Muscle layer of colon (tissue), 2 donors: ENCODE results near the gene IFRD1.

ENCODE experiments used
- H3K27ac ChIP-seq: one replicate; pipeline ENCODE4 v1.7.0; 2013; ENCODE audit warnings: low read depth, mild to moderate bottlenecking, low read length, moderate library complexity
- H3K27me3 ChIP-seq, 2 donors: one replicate each; pipeline ENCODE4 v1.7.0; 2013; ENCODE audit warnings: low read length in 2 of 2, mild to moderate bottlenecking in 2 of 2; ENCODE audit not compliant: insufficient read depth in 2 of 2, control insufficient read depth in 1 of 2
- H3K36me3 ChIP-seq: one replicate; pipeline ENCODE4 v1.7.0; 2013; ENCODE audit warnings: mild to moderate bottlenecking, low read length; ENCODE audit not compliant: insufficient read depth
- H3K4me1 ChIP-seq: one replicate; pipeline ENCODE4 v1.7.0; 2013; ENCODE audit warnings: mild to moderate bottlenecking, low read length; ENCODE audit not compliant: insufficient read depth
- H3K4me3 ChIP-seq, 2 donors: one replicate each; pipeline ENCODE4 v1.7.0; 2013; ENCODE audit warnings: low read length in 2 of 2, low read depth in 1 of 2, mild to moderate bottlenecking in 1 of 2, moderate library complexity in 1 of 2
- H3K9ac ChIP-seq: one replicate; pipeline ENCODE4 v1.7.0; 2013; ENCODE audit warnings: low read length
- H3K9me3 ChIP-seq: one replicate; pipeline ENCODE4 v1.7.0; 2013; ENCODE audit warnings: mild to moderate bottlenecking, low read length
- donor health status: abdominal sarcoma.
- donor health status: Adenocarcinoma of cecum.

Gene IFRD1

DNA sequence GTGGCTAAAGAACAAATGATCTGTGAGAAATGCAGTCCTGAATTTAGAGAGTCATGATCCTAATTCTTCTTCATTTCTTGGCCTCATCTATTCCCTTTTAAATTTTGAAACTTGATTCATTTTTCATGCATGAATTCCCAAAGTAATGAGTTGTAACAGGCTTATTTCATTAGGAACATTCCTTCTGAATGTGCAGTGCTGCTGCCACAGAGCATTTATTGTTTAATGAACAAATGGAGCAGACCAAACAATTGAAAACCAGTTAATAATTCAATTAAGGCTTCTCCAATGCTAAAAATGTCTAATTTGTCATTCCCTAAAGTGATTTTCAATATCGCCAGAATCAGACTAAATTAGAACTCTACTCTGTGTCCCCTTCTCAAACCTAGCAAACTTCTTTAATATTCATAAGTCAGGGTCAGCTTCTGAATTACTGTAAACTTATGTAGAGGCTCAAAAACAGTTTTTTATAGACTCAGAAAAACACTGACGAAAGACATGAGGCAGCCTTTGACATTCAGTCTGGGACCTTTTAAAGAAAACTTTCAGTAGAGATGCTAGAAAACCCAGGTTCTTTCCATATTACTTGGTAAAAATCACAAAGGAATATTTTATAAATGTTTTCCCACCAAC lies 45.0 kb downstream of the IFRD1 start:
- Histone ChIP-seq H3K27me3 (no peaks in the 10 kb centered on the region), H3K4me3 (no peak overlapping the region), H3K27ac (no peak overlapping the region), H3K9ac (no peak overlapping the region), H3K36me3 (no peaks in the 10 kb centered on the region), H3K4me1 (no peaks in the 10 kb centered on the region), H3K9me3 (no peaks in the 10 kb centered on the region)

DNA sequence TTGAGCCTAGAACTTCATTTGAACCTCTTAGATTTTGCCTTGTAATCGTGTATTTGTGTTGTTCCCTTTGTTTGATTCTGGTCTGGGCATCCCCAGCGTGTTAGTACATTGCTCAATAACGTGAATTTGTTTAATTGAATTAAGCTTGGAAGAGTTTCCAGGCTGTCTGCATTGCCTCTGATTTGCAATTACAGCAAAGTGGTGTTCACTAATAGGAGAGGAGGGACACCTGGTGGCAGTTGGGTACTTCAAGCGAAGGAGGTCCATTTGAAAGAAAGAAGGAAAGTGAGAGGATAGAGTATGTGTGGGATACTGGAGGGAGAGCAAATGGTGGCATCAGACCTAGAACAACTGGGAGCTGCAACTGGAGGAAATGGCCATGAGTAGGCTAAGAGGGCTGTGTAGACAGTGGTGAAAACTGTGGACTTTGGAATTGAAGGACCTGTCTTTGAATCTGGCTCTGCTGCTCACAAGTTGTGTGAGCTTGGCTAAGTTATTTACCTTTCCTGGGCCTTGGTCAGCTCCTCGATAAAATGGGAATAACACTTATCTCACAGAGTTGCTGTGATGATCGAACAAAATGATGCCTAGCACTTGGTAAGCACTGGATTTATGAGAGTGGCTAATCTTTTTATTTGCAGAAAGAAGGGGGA lies 45.7 kb downstream of the IFRD1 start:
- H3K4me3 ChIP-seq, result no peak overlapping the region
- H3K4me1 ChIP-seq, result no peaks in the 10 kb centered on the region
- H3K27ac ChIP-seq, result no peak overlapping the region
- H3K36me3 ChIP-seq, result no peaks in the 10 kb centered on the region
- no peaks in the 10 kb centered on the region for H3K27me3 ChIP-seq
- no peaks in the 10 kb centered on the region for H3K9me3 ChIP-seq
- H3K9ac ChIP-seq, result no peak overlapping the region

GRCh38 chr7:112497481-112497880 lies 47.2 kb downstream of the IFRD1 start:
- Histone ChIP-seq H3K4me1 (no peaks in the 10 kb centered on the region), H3K36me3 (no peaks in the 10 kb centered on the region), H3K27ac (no peak overlapping the region), H3K4me3 (no peak overlapping the region), H3K9ac (no peak overlapping the region), H3K9me3 (no peaks in the 10 kb centered on the region), H3K27me3 (no peaks in the 10 kb centered on the region)

- Histone ChIP-seq H3K9me3 (no peaks in the 10 kb centered on the region), H3K36me3 (no peaks in the 10 kb centered on the region), H3K4me3 (no peak overlapping the region), H3K4me1 (no peaks in the 10 kb centered on the region), H3K27ac (no peak overlapping the region), H3K9ac (no peak overlapping the region), H3K27me3 (no peaks in the 10 kb centered on the region)
These were observed 50.4 kb downstream of the IFRD1 start for GRCh38 chr7:112500619-112501018.

DNA sequence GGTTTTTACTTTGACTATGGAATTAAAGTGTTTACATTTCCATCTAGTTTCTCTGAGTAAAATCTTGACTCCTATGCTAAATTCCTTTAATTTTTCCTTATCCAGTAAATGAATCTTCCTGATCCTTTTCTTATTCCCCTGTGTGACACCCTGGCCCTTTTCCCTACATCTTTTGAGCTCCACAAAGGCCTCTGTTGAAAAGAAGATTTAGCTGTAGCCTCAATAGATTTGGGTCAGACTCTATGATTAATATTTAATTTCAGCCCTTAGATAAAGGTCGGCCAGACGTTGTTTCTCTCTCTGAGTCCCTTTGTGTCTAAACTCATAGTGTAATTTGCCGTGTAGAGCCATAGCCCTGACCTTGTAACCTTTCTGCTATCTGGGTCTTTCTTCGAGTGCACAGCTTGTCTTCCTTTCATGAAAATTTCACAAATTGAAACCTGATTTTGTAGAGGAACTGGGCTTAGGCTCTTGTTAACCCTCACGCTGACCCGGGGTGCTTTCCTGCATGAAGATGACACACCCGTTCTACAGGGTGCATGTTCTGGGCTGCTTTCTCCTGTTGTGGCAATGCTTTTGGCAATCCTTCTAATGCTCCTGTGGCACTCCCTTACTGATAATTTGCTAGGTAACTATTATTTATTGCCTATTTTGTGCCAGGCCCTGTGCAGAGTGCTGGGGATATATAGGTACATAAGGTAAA lies 51.7 kb downstream of the IFRD1 start:
- no peaks in the 10 kb centered on the region for H3K36me3 ChIP-seq

DNA sequence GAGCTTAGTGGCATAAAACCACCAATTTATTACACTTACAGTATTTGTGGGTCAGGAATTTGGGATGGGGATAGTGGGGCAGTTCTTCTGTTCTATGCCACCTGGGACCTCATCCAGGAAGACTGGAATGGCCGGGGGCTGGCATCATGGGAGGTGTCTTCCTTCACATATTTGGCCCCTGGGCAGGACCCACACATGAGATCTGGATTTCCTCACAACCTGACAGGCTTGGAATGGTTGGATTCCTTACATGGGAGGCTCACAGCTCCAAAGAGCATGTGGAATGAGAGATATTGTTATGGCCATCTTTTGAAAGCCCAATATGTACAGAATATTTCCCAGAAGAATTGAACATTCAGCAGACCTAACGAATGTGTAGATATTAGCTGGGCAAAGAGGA lies 52.4 kb downstream of the IFRD1 start:
- Histone ChIP-seq H3K27ac (no peak overlapping the region), H3K27me3 (no peaks in the 10 kb centered on the region), H3K9me3 (no peaks in the 10 kb centered on the region)

More for the DNA sequence above, 51.7 kb downstream of the IFRD1 start:
- Histone ChIP-seq H3K27ac (no peak overlapping the region), H3K27me3 (no peaks in the 10 kb centered on the region), H3K9ac (no peak overlapping the region), H3K4me1 (no peaks in the 10 kb centered on the region), H3K9me3 (no peaks in the 10 kb centered on the region), H3K4me3 (no peak overlapping the region)

GRCh38 chr7:112503361-112503972 lies 53.2 kb downstream of the IFRD1 start:
- H3K9me3 ChIP-seq, result no peaks in the 10 kb centered on the region
- no peaks in the 10 kb centered on the region for H3K36me3 ChIP-seq
- no peaks in the 10 kb centered on the region for H3K4me1 ChIP-seq
- no peak overlapping the region for H3K4me3 ChIP-seq
- no peaks in the 10 kb centered on the region for H3K27me3 ChIP-seq
- H3K9ac ChIP-seq, result no peak overlapping the region
- H3K27ac ChIP-seq, result no peak overlapping the region

More for the DNA sequence above, 52.4 kb downstream of the IFRD1 start:
- H3K4me3 ChIP-seq, result no peak overlapping the region
- no peaks in the 10 kb centered on the region for H3K36me3 ChIP-seq
- no peak overlapping the region for H3K9ac ChIP-seq
- H3K4me1 ChIP-seq, result no peaks in the 10 kb centered on the region

DNA sequence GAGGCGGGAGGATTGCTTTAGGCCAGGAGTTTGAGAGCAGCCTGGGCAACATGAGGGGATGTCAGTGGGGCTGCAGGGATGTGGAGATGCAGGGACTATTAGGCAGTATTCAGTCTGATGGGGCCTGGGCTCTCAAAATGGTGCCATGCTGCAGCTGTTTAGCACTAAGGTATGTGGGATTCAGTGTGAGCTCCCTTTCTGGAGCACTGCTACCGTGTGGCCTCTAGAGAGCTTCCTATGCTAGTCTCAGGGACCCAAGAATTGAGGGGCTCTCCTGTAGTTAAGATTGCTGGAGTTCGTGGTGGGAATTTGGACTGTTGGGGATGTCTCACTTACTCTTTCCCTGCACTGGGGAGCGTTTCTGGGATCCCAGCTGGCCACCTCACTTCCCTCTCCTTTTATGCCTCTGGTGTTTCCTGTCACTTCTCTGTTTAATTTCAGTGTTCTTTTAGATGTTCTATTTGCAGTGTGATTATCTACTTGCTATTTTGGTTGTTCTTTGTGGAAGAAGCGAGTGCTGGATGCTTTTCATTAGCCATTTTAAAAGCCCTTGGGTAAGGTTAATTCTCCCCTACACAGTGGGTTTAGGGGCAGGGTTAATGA lies 53.9 kb downstream of the IFRD1 start:
- H3K27me3 ChIP-seq, result no peaks in the 10 kb centered on the region
- no peak overlapping the region for H3K27ac ChIP-seq
- no peaks in the 10 kb centered on the region for H3K4me1 ChIP-seq
- no peak overlapping the region for H3K4me3 ChIP-seq
- no peaks in the 10 kb centered on the region for H3K36me3 ChIP-seq
- H3K9me3 ChIP-seq, result no peaks in the 10 kb centered on the region
- H3K9ac ChIP-seq, result no peak overlapping the region

DNA sequence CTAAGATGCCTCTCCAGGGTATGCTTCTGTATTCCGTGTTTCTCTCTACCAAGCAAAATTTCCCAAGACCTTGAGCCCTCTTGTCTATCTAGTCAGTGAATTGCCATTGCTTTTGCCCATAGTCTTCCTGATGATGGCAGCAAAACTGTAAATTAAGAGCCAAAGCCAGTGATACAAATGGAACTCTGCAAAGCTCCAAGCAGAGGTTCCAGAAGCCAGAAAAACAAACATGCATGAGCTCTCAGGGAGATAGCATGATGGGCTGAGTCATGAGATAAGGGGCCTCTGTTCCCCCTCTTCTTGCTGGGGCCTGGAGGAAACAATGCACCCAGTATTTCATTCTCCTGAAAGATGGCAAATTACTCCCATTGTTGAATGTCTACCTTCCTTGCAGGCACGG lies 55.2 kb downstream of the IFRD1 start:
- Histone ChIP-seq H3K36me3 (no peaks in the 10 kb centered on the region), H3K4me3 (no peak overlapping the region)

GRCh38 chr7:112508404-112508803 lies 58.1 kb downstream of the IFRD1 start:
- Histone ChIP-seq H3K9me3 (no peaks in the 10 kb centered on the region), H3K9ac (no peak overlapping the region), H3K27ac (no peak overlapping the region), H3K36me3 (no peaks in the 10 kb centered on the region), H3K4me3 (no peak overlapping the region), H3K27me3 (no peaks in the 10 kb centered on the region), H3K4me1 (no peaks in the 10 kb centered on the region)

More for the DNA sequence above, 55.2 kb downstream of the IFRD1 start:
- no peak overlapping the region for H3K9ac ChIP-seq
- no peak overlapping the region for H3K27ac ChIP-seq
- no peaks in the 10 kb centered on the region for H3K27me3 ChIP-seq
- no peaks in the 10 kb centered on the region for H3K9me3 ChIP-seq
- no peaks in the 10 kb centered on the region for H3K4me1 ChIP-seq

DNA sequence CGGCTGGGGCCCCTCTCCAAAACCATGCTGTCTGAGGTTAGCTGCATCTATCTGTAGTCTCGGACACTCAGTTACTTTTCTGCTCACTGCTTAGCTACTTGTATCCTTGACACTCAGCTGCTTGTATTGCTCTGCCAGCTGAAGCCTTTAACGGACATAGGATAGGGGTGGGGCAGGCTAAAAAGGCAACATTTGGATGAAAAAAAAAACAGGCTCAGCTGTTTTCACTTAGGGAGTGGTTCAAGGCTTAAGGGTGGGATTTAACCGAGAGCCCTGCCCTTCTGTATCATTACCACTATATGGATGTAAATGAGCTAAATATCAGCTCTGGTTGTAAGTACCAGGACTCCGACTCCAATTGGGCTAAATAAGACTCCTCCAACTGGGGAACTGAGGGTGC lies 59.1 kb downstream of the IFRD1 start:
- Histone ChIP-seq H3K36me3 (no peaks in the 10 kb centered on the region), H3K4me3 (no peak overlapping the region), H3K4me1 (no peaks in the 10 kb centered on the region), H3K27me3 (no peaks in the 10 kb centered on the region), H3K27ac (no peak overlapping the region), H3K9me3 (no peaks in the 10 kb centered on the region), H3K9ac (no peak overlapping the region)
